ENCODE results near the gene ALS2.
"Not testable (repeated sequence)": the region's sequence is repeated elsewhere in the genome, so short reads cannot be mapped to it uniquely, and the experiment has no call there.

Gene ALS2

GRCh38 chr2:201793631-201794030 is 12.9 kb upstream of the ALS2 start:
- peak; percentile 64 for DNase-seq

DNA sequence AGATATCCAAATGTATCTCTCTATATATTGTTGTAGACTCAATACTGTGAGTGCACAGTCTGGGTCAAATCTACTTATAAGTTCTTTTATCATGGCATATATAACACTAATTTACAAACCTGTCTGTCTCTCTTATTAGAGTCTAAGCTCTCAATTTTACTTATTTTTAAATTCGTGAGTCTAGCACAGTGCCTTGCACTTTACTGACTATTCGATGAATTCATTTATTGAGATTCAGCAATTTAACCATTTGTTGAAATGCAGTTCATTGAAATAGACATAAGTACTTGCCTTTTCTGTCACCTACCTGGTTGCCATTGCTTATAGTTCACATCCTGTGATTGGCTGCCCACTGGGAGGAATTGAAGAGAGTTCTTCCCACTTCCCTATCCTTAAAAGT is 10.3 kb upstream of the ALS2 start:
- DNase-seq = no peak

GRCh38 chr2:201790291-201790690 is 9.6 kb upstream of the ALS2 start:
- DNase-seq = no peak

GRCh38 chr2:201789395-201789794 is 8.7 kb upstream of the ALS2 start:
- DNase-seq = no peak

DNA sequence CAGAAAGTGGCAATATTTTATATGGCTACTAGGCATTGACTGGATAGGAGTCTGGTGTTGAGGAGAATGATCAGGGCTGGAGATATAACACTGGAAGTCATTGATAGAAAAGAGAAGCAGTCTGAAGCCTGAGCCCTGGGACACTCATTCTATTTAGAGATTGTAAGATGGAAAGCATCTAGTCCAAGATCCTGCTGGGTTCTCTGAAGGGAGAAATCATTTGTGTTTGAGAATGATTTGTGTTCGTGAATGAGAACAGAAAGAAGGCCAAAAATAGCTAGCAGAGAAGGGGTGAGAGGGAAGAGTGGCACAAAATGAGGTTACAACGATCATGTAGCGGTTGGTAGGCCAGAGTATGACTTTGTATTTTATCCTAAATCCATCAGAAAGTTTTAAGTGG is 7.6 kb upstream of the ALS2 start:
- DNase-seq = no peak

- DNase-seq = no peak
Measured at GRCh38 chr2:201786471-201786870, 5.7 kb upstream of the ALS2 start.

DNA sequence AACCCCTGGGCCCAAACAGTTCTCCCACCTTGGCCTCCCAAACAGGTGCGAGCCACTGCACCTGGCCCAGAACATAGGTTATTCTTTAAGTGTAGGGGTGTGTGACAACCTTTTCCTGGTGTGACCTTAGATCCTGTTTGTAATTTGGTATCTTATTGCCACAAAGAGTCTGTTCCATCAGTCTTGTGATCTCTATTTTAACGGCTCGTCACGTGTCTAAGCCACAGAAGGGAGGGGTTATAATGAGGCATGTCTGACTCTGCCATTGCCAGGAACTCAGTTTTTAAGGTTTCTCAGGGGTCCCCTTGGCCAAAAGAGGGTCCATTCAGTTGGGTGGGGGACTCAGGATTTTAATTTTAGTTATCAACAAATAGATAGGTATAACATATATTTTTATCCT is 4.4 kb upstream of the ALS2 start:
- no peak for DNase-seq

DNA sequence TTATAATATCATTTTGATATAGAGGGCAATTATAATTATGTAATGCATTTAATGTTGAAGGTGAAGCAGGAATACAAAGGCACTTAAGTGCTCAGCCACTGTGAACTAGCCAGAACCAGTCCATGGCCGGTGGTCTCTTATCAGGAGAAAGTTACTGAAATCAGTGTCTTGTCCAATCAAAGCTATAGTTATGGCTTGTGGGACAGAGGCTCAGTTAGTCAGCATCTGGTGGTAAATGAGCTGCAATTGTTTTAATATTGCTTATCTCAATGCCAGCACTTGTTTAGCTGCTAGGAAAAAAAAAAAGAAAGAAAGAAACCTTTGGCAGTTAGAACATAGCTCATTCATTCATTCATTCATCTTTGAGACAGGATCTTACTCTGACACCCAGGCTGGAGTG is 3.8 kb upstream of the ALS2 start:
- no peak for DNase-seq

DNA sequence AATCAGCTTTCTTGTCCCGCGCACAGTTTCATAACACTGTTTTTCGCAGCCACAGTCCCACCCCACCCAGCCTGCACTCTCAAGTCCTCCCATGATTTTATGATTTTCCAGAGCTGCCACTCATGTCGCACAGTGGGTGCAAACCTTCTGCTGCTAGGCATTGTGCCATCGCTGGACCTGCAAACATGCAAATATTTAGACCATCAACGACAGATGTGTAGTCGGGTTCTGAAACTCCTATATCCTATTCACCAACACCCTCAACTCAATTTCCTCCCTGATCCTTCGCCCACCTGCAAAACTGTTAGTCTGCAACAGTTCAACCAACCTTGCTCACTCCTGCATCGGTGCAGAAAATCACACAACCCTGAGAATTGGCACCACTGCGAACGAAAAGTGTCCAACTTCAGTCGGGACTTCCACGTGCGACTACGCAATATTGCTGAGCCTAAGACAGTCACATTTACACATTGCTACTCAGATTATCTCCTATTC is 871 bp upstream of the ALS2 start:
- peak; percentile 51 for DNase-seq

- DNase-seq = peak; percentile 58
Measured at GRCh38 chr2:201779901-201780673, 646 bp downstream of the ALS2 start.

DNA sequence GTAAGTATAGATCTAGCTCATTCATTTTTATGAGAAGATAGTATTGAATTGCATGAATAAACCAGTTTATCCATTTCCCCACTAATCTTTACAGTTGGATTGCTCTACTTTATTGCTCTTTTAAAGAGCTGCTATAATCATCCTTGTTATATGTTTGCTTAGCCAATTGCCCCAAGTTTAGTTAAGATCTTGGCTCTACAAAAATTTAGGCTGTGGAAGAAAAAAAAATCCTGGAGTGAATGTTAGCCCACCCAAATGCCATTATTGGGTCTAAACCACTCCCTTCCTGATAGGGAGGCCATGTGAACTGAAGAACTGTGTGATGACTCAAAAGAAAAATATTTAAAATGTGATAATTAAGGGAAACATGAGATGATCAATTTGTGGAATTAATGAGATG is 2.9 kb downstream of the ALS2 start:
- peak; percentile 53 for DNase-seq

DNA sequence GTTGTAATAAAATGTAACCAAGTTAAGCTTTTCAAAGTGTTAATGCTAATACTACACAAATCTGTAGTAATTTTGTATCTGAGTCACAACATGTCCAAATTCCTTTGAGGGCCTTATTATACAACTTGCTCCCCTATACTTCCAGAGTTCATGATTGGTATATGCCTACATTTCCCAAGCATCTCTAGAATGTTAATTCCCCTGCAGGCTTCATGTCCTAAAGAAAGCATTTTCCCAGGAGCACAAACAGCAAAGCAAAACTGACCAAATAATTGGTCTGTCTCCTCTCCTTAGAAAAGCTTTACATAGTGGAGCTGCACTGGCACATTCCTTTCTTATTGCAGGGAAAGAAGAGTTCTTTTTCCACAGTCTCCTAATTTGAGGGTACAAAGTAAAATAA is 3.7 kb downstream of the ALS2 start:
- no peak for DNase-seq

- DNase-seq = no peak
Measured at GRCh38 chr2:201775326-201775725, 5.4 kb downstream of the ALS2 start.

GRCh38 chr2:201774546-201774945 is 6.2 kb downstream of the ALS2 start:
- DNase-seq = no peak

- DNase-seq = no peak
Measured at GRCh38 chr2:201773990-201774389, 6.7 kb downstream of the ALS2 start.

DNA sequence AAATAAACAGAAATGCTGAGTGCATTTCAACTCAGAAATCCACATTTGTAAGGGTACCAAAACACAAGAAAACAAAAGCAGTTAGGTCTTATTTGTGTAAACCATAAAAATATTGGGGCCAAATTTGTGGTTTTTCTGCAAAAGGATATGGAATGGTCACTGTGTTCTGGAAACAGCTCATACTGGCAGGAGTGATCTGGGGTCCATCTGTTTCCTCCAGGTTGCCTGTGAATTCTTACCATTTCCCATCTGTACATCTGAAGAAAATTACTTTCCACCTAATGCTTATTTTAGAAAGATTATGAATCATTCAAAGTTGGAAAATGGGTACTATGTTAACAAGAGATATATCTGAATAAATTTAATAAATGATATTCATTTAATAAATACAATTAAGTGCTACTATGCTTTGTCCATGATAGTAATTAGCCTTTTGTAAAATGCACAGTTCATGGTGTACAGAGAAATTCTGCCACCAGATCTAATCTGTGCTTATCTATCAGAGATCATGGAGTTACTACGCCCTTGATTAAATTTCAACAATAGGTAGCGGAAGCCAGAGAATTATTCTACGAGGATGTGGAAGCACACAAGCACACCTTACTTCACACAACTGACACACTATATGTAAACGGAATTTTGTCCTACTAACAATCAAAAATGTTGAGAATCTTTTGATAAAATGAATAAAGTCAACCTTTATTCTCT is 10.9 kb downstream of the ALS2 start:
- no peak for DNase-seq

DNA sequence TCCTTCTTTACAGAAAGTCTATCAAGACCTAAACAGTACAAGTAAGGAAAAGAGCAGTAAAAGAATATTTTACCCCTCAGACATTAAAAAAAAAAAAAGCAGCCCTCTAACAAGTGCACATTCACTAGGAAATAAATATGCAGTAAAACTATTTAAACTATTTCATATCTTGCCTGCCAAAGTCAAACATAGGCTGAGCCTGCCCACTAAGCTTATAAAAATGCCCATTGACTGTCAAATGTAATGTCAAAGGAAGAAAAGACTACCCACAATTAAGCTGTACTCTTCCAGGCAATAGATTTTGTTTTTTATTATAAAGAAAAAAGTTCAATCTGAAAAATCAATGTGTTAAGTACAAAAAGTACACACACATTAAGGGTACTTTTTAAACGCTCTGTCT is 11.8 kb downstream of the ALS2 start:
- no peak for DNase-seq

GRCh38 chr2:201765799-201766198 is 14.9 kb downstream of the ALS2 start:
- no peak for DNase-seq

DNA sequence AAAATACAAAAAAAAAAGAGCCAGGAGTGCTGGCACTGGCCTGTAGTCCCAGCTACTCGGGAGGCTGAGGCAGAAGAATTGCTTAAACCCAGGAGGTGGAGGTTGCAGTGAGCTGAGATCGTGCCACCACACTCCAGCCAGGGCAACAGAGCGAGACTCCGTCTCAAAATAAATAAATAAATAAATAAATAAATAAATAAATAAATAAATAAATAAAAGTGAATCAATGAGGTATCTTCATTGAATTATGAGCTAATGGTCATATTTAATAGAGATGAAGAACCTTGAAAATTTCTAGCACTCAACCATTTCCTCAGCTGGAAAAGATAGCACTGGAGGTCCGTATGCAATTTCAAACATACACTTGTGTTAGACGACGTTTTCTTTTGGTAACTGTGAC is 16.3 kb downstream of the ALS2 start:
- not testable (repeated sequence) for DNase-seq

DNA sequence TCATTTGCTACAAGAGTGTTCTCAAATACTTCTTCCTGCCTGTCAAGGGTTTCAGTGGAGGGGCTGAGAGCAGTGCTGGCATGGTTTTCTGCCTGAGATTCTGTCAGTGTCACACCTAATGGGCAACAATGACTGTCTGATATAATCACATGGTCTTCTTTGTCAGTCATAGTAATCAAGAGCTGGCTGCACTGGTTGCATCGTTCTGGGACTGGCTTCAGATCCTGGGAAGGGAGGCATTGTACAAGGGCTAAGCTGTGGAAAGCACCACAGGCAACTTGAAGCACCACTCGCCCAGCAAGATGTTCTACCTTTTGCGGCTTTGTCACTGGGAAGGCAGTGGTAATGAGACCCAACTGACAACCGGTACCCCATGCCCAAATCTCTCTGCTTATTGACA is 19.6 kb downstream of the ALS2 start:
- DNase-seq = no peak

- no peak for DNase-seq
Measured at GRCh38 chr2:201759567-201759966, 21.2 kb downstream of the ALS2 start.

- DNase-seq = no peak
Measured at GRCh38 chr2:201758873-201759272, 21.9 kb downstream of the ALS2 start.

DNA sequence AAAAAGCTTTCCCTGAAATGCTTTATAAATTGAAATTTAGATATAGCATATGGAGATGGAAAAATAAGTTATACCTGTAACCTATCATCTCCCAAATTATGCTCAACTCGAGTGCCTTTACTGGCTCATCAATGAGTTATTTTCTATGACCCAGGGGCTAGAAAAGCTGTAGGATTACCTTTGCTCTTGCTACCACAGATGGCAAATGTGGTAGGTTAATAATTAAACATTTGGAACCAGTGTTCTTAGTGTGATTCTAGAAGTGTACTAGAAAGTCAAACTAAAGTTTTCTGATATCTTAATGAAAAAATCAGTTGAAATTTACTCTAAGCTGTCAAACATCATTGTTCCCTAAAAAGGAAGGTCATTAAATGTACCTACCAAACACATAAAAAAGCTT is 22.5 kb downstream of the ALS2 start:
- no peak for DNase-seq

DNA sequence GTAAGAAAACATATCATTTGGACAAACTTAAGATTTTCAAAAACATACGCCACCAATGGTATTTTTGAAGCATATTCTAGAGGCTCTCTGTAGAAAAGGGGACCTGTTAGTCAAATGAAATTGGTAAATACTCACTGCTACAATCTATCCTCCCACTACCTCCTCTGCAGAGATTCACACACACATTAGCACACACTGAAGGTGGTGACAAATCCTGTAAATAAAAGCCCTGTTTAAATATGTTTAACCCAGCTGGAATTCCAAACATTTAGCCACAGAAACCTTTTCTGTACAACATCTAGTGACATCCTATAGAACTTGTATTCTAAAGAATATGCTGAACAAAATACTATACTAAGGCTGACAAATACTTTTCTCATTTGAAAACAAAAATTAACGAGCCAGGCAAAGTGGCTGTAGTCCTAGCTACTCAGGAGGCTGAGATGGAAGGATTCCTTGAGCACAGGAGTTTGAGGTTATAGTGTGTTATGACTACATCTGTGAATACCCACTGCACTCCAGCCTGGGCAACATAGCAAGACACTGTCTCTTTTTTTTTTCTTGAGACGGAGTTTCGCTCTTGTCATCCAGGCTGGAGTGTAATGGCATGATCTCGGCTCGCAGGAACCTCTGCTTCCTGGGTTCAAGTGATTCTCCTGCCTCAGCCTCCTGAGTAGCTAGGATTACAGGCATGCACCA is 25.9 kb downstream of the ALS2 start:
- no peak for DNase-seq
